ENCODE measurements around the gene LRRC55.

Gene LRRC55

GRCh38 chr11:57203882-57204480 is 22.2 kb downstream of the LRRC55 start:
- FAIRE-seq, result no peak

GRCh38 chr11:57205041-57205641 is 23.4 kb downstream of the LRRC55 start:
- FAIRE-seq, result no peak

GRCh38 chr11:57207168-57207567 is 25.4 kb downstream of the LRRC55 start:
- FAIRE-seq, result no peak

- FAIRE-seq, result no peak
Measured at GRCh38 chr11:57210781-57211180, 29.0 kb downstream of the LRRC55 start.

GRCh38 chr11:57213342-57214097 is 31.8 kb downstream of the LRRC55 start:
- no peak for FAIRE-seq

GRCh38 chr11:57214098-57214417 is 32.3 kb downstream of the LRRC55 start:
- no peak for FAIRE-seq

- FAIRE-seq, result no peak
Measured at GRCh38 chr11:57214494-57214893, 32.7 kb downstream of the LRRC55 start.

- no peak for FAIRE-seq
Measured at GRCh38 chr11:57216463-57216862, 34.7 kb downstream of the LRRC55 start.

- no peak for FAIRE-seq
Measured at GRCh38 chr11:57217053-57217452, 35.3 kb downstream of the LRRC55 start.

- FAIRE-seq, result no peak
Measured at GRCh38 chr11:57219021-57219627, 37.4 kb downstream of the LRRC55 start.

GRCh38 chr11:57222239-57222638 is 40.5 kb downstream of the LRRC55 start:
- no peak for FAIRE-seq

GRCh38 chr11:57223601-57224000 is 41.8 kb downstream of the LRRC55 start:
- FAIRE-seq, result no peak

GRCh38 chr11:57224128-57224527 is 42.4 kb downstream of the LRRC55 start:
- FAIRE-seq, result no peak

- no peak for FAIRE-seq
Measured at GRCh38 chr11:57224537-57224936, 42.8 kb downstream of the LRRC55 start.

- no peak for FAIRE-seq
Measured at GRCh38 chr11:57228600-57228999, 46.8 kb downstream of the LRRC55 start.

GRCh38 chr11:57230316-57230715 is 48.6 kb downstream of the LRRC55 start:
- no peak for FAIRE-seq

GRCh38 chr11:57230791-57231538 is 49.2 kb downstream of the LRRC55 start:
- FAIRE-seq, result no peak

- FAIRE-seq, result no peak
Measured at GRCh38 chr11:57231539-57232253, 49.9 kb downstream of the LRRC55 start.

GRCh38 chr11:57233702-57234101 is 51.9 kb downstream of the LRRC55 start:
- no peak for FAIRE-seq

GRCh38 chr11:57235761-57236703 is 54.3 kb downstream of the LRRC55 start:
- no peak for FAIRE-seq

- FAIRE-seq, result no peak
Measured at GRCh38 chr11:57237204-57237681, 55.5 kb downstream of the LRRC55 start, which contains the start of gene APLNR. TSS of gene APLNR (minus strand) at chr11:57237250. CDS start at chr11:57237004, 246 bp downstream.

Data from A204.1 (cell line).